HG03280 (cell line): ENCODE results near the gene RPL34.
"Not testable (repeated sequence)": the region's sequence is repeated elsewhere in the genome, so short reads cannot be mapped to it uniquely, and the experiment has no call there.

Source experiments
- ATAC-seq: cut with Tn5 transposase; IDR thresholded peaks from one replicate; pipeline ENCODE4 v1.9.1; 2021; ENCODE audit warnings: mild to moderate bottlenecking, moderate library complexity; ENCODE audit not compliant: unreplicated experiment

RPL34 gene

DNA sequence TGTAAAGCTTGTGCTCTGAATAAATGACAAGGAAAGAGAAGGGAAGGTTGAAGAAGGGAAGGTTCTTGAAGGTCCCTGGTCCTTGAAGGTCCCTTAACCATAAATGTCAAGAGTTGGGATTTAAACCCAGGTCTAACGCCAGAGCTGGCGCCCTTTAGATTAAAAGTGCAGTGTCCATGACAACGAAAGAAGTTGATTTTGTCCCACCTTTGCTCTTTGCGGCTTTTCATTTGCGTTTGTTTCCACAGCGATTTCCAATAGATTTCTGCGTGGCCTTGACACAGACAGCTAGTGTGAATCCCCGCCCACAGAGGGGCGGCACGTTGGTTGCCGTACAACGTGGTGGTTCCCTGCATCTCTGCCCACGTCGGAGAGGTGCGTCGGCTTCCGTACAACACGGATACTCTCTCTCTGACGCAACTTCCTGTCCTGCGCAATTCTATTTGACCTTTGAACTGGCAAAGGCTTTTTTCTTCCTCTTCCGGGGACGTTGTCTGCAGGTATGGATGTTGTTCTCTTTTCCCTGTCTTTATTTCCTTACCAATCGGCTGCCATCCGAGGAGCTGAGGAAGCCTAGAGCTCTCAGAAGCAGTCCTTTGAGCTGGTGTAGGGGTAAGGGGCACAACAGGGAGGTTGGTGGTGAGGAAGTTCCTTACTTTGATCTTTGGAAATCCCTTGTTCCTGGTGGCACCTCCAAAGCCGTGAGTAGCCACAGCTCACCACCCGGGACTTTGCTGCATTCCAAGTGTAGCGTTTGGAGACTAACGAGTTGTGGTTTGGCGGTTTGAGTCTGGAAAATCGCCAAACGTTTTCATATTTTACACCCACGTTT is at the start of gene RPL34:
Gene RPL34 (plus strand): TSS at position 476 of the 832 bp plus-strand sequence. CDS start 1,384 bp downstream, outside the sequence.
- peak; percentile 100 for ATAC-seq

DNA sequence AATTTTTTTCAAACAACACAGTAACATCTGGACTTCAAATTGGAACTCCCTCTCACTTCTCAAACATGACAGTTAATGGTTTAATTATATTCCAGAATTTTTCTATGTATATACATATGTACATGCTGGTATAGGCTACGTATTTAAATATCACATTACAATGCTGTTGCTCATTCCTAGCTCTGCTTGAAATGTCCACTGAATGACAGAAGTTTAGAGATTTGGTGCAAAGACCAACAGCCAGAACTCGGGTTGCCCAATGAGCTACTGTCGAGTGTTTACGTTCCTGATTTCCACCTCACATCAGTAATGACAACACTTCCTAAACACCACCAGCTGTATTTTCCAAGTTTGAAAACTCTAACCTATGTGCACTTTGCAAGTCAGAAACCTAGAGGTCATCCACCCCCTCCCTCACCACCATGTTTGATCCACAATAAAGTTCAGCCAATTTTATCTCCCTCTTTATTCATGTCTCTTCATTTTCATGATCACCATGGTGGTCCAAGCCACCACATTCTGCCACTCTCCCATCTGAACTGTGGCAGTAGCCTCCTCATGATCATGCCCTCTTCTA is 49.3 kb upstream of the RPL34 start:
- no peak for ATAC-seq

DNA sequence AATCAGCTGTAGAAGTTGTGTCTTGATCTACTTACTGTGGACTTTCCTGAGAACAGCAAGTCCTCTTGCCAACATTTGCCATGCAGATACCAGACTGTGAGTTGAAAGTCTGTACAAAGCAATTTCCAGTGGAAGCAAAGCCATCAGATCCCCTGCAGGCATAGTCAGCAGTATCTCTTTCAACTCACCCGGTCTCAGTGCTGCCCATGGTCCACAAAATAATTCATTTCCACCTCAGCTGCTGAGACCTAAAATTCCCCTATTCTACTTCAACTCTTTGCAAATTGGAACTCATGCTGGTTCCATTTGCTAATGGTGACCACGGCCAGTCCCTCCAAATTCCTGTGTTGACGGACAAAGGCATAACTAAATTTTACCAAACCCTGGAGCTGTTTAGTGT is 46.0 kb upstream of the RPL34 start:
- no peak for ATAC-seq

GRCh38 chr4:108581083-108581482 is 39.3 kb upstream of the RPL34 start:
- ATAC-seq: no peak

GRCh38 chr4:108586778-108587177 is 33.6 kb upstream of the RPL34 start:
- ATAC-seq: no peak

GRCh38 chr4:108588878-108589277 is 31.5 kb upstream of the RPL34 start:
- no peak for ATAC-seq

- no peak for ATAC-seq
Measured at GRCh38 chr4:108589961-108590360, 30.4 kb upstream of the RPL34 start.

- no peak for ATAC-seq
Measured at GRCh38 chr4:108590776-108591175, 29.6 kb upstream of the RPL34 start.

- no peak for ATAC-seq
Measured at GRCh38 chr4:108592674-108592986, 27.7 kb upstream of the RPL34 start.

- not testable (repeated sequence) for ATAC-seq
Measured at GRCh38 chr4:108594296-108594695, 26.1 kb upstream of the RPL34 start.

DNA sequence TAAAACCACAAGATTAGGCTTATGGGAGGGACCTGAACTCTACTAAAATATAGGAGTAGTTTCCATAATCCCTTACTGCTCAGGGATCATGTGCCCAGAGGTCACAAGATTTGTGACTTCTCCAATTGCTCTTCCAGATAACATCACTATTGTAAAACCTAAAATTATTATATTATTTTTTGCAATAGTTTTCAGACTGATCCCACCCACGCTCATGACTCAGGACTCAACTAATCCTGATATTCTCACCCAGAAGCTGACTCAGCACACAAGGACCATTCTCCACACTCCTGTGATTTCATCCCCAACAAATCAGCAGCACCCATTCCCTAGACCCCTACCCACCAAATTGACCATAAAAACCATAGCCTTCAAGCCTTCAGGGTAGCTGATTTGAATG is 24.0 kb upstream of the RPL34 start:
- ATAC-seq: no peak

GRCh38 chr4:108601106-108601505 is 19.3 kb upstream of the RPL34 start:
- ATAC-seq: no peak

GRCh38 chr4:108601532-108601931 is 18.8 kb upstream of the RPL34 start:
- no peak for ATAC-seq

DNA sequence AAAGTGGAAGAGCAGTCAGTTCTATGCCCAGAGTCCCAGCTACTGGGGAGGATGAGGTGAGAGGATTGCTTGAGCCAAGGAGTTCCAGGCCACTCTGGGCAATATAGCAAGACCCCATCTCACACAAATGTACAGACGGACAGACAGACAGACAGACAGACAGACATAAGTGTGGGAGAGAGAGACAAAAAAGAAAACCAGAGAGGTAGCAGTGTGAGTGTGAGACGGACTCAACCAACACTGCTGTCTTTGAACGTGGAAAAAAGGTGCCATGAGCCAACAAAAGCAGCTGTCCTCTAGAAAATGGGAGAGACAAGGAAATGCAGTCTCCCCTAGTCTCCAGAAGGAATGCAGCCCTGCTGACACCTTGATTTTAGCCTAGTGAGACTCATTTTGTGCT is 18.2 kb upstream of the RPL34 start:
- ATAC-seq: no peak

DNA sequence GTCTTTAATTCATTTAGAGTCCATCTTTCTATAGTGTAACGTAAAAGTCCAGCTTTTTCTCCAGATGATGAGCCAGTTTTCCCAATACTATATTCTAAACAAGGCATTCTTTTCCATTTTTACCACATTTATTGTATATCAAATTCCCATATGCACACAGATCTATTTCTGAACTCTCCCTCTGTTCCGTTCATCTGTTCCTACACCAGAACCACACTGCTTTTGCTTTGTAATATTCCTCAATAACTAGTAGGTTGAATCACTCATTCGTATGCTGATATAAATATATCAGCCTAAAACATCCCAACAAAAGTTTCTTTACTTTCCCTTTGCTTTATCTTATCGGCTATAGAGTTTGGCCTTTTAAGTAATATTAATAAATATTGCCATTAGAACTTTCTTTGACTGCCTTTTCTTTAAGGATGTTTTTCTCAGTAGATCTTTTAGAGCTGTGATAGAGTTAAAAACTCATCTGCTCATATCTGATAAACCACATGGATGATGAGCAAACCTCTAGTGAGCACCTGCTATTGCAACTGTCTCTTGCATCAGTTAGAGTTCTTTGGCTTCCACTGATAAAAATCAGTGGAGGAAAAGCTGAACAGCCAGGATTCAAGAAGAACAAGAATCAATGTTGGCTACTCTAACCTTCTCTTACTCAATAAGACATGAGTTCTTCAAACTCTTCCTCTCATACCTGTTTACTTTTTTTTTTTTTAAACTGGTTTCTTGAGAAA is 13.1 kb upstream of the RPL34 start:
- ATAC-seq: no peak

DNA sequence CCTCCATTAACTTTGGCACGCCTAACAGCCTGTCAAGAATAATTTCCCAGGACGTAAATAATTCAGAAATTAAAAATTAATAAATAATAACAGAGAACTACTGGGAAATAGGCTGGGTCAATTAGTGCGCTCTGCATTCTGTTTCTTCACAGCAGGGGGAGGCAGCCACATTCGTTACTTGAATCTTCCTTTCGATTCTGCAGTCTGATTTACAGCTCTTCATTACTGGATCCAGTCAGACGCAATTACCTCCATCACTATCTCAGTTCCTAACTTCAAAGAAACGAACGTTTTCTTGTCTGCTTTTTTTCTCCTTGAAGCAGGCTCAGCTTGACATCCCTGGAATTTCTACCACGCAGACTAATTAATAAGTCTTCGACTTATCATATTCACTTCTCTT is 9.0 kb upstream of the RPL34 start:
- no peak for ATAC-seq

DNA sequence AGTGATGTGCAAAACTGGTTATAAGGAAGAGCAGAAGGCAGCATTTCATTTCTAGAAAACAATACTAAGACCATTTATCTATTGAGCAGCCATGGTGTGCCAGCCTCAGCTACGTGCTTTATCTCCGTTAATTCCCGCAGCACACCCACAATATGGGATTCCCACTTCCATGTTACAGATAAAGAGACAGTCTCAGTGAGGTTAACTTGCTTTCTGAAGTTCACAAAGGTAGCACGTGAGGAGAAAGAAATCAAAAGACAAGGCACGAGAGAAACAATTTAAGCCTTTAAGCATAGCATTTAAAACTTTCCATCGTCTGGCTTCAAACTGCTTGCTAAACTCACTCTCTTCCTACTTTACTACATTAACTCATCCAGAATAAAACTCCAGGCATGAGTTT is 8.0 kb upstream of the RPL34 start:
- ATAC-seq: no peak

- peak; percentile 1 for ATAC-seq
Measured at GRCh38 chr4:108619372-108620100, 840 bp upstream of the RPL34 start.

GRCh38 chr4:108620933-108621905 is 843 bp downstream of the RPL34 start:
- peak; percentile 16 for ATAC-seq

DNA sequence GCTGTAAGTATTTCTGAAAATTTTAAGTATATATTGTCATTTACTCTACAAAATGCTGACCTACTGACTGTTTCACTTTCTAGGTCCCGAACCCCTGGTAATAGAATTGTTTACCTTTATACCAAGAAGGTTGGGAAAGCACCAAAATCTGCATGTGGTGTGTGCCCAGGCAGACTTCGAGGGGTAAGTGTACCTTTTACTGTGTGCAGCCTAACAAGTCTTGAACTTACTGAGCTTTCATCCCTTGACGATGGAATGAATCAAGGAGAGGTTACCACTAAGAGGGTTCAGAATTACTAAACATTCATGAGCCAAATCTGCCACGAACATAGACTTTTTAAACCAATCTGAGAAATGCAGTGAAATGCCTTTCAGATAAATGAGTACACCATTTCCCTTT is 1.6 kb downstream of the RPL34 start:
- no peak for ATAC-seq
